ENCODE results near the gene SNX30. TPM values are rescaled to one million over a fixed set of nuclear protein-coding genes. Genes with fewer than 3 reads are reported as not detected.

SNX30 gene
- total RNA-seq, 1 experiment from 2014 or later = 12.7 TPM

DNA sequence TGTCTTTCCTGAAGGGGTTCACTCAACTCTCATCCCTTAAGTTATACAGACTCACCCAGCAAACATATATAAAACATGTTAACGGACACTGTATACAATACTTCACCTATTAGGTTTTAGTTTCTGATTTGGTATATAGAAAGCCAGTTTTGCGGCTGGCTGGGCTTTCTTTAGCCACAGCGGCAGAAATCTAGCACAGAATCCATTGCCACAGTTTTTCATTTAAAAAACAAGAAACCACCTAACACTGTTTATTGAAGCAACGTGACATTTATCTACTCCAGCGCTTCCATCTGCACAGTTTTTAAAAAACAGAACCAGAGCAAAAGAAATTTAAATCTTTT lies 67.3 kb downstream of the SNX30 start:
- POLR2A ChIA-PET = no interaction called here
- intact Hi-C loops (cut with micrococcal nuclease) = no loop called here
- no peaks in the 10 kb centered on the region for H3K9me2 ChIP-seq (ENCODE audit: insufficient read depth)
- RAD21 ChIA-PET (ENCODE audit: low non-redundant PET in 1 of 2, low total read pairs in 2 of 2, uncharacterized antibody in 2 of 2, unreplicated experiment in 2 of 2) = no interaction called here
- H4K20me1 ChIP-seq (ENCODE audit: insufficient read depth) = no peaks in the 10 kb centered on the region
- no peak overlapping the region for H3K9ac ChIP-seq (ENCODE audit: low read length)
- H3K4me1 ChIP-seq (ENCODE audit: control insufficient read depth in 1 of 2, insufficient read depth in 2 of 2, low read length in 2 of 2) = no peaks in the 10 kb centered on the region
- no peak overlapping the region for H3K4me3 ChIP-seq (replicated peaks in 1 of 2; ENCODE audit: low read depth in 1 of 2, low read length in 2 of 2)
- CTCF ChIA-PET = interaction anchor here (1.1 to 1.4 kb wide), 2 partner anchors 12 to 25 kb away, joined by 3 to 4 read pairs; no protein-coding TSS in a partner anchor
- H2AFZ ChIP-seq (ENCODE audit: low read depth, low read length, poor library complexity, severe bottlenecking) = no peak overlapping the region
- no TSS peak for BruUV-seq (replicated peaks)
- TF ChIP-seq, protein P1, sequence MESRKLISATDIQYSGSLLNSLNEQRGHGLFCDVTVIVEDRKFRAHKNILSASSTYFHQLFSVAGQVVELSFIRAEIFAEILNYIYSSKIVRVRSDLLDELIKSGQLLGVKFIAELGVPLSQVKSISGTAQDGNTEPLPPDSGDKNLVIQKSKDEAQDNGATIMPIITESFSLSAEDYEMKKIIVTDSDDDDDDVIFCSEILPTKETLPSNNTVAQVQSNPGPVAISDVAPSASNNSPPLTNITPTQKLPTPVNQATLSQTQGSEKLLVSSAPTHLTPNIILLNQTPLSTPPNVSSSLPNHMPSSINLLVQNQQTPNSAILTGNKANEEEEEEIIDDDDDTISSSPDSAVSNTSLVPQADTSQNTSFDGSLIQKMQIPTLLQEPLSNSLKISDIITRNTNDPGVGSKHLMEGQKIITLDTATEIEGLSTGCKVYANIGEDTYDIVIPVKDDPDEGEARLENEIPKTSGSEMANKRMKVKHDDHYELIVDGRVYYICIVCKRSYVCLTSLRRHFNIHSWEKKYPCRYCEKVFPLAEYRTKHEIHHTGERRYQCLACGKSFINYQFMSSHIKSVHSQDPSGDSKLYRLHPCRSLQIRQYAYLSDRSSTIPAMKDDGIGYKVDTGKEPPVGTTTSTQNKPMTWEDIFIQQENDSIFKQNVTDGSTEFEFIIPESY (IDR thresholded peaks at IDR 0.05; ENCODE audit: extremely low read depth, insufficient replicate concordance, low read length) = no peak
- no peak for TF ChIP-seq CTCF (IDR thresholded peaks at IDR 0.05 in 2 of 3, conservative IDR thresholded peaks at IDR 0.05 in 1 of 3; ENCODE audit: borderline replicate concordance in 1 of 3, insufficient read depth in 1 of 3, low read depth in 2 of 3, low read length in 2 of 3)
- TF ChIP-seq CBX3 (IDR thresholded peaks at IDR 0.05; ENCODE audit: low read depth) = no peak
- TF ChIP-seq CEBPB (IDR thresholded peaks at IDR 0.05; ENCODE audit: low read depth) = no peak
- TF ChIP-seq SP1 (IDR thresholded peaks at IDR 0.05; ENCODE audit: low read depth) = no peak
- no peak for TF ChIP-seq MAX (IDR thresholded peaks at IDR 0.05)
- no peak for TF ChIP-seq POLR2A (IDR thresholded peaks at IDR 0.05; ENCODE audit: borderline replicate concordance, extremely low read depth, insufficient read depth, insufficient read length)
- TF ChIP-seq FOSL1 (IDR thresholded peaks at IDR 0.05; ENCODE audit: low read depth) = no peak
- TF ChIP-seq ELF1 (IDR thresholded peaks at IDR 0.05; ENCODE audit: borderline replicate concordance, low read depth) = no peak
- no peak for TF ChIP-seq YY1 (IDR thresholded peaks at IDR 0.05; ENCODE audit: extremely low read depth, insufficient replicate concordance, low read depth, low read length)
- TF ChIP-seq EGR1 (IDR thresholded peaks at IDR 0.05; ENCODE audit: low read depth) = no peak
- TF ChIP-seq ZNF274 (IDR thresholded peaks at IDR 0.05; ENCODE audit: low read depth, low read length) = no peak
- TF ChIP-seq JUND (IDR thresholded peaks at IDR 0.05) = no peak
- no peaks in the 10 kb centered on the region for H3K79me2 ChIP-seq (ENCODE audit: insufficient read depth, low read length)
- H3K27ac ChIP-seq (ENCODE audit: low read depth, low read length) = no peak overlapping the region
- H3K27me3 ChIP-seq (ENCODE audit: insufficient read depth, low read length) = no peaks in the 10 kb centered on the region
- no peaks in the 10 kb centered on the region for H3K9me3 ChIP-seq (ENCODE audit: control insufficient read depth in 1 of 2, insufficient read depth in 1 of 2, low read depth in 1 of 2, low read length in 2 of 2)
- H3K36me3 ChIP-seq (ENCODE audit: control insufficient read depth in 1 of 2, insufficient read depth in 2 of 2, low read length in 2 of 2) = no peaks in the 10 kb centered on the region
- ATAC-seq = no peak
- no peak for DNase-seq (ENCODE audit: low read depth, low spot score)
- H3K4me2 ChIP-seq (ENCODE audit: low read length) = no peak overlapping the region
